Heart right ventricle (tissue), 16 donors: Measurements from ENCODE around the gene COL18A1. TPM values are rescaled to one million over a fixed set of nuclear protein-coding genes. Genes with fewer than 3 reads are reported as not detected.

Source experiments
- ATAC-seq, 8 donors: fragments of 200-7000 bp; cut with Tn5 transposase; one replicate each; pipeline ENCODE4 v1.9.1; 2020; ENCODE audit warnings: mild to moderate bottlenecking in 8 of 8, moderate library complexity in 8 of 8, moderate number of reproducible peaks in 1 of 8
- DNase-seq, 2 donors: peaks; one replicate each; pipeline ENCODE4 v3.0.0-alpha.2; 2020
- H3K27ac ChIP-seq, 10 donors: fragments of 200-600 bp; sonication (generic) in 2 of 10; one replicate each; pipeline versions ENCODE4 v1.5.0 to v1.8.0; 2020 to 2022; ENCODE audit warnings: mild to moderate bottlenecking in 3 of 10
- H3K27me3 ChIP-seq, 7 donors: fragments of 200-600 bp; one replicate each; pipeline ENCODE4 v1.8.0; 2021 to 2022; ENCODE audit warnings: mild to moderate bottlenecking in 2 of 7
- H3K36me3 ChIP-seq, 9 donors: fragments of 200-600 bp; sonication (generic) in 1 of 9; one replicate each; pipeline versions ENCODE4 v1.5.0 to v1.8.0; 2020 to 2022; ENCODE audit warnings: mild to moderate bottlenecking in 2 of 9
- H3K4me1 ChIP-seq, 9 donors: fragments of 200-600 bp; sonication (generic) in 1 of 9; one replicate each; pipeline versions ENCODE4 v1.5.0 to v1.8.0; 2020 to 2022; ENCODE audit warnings: mild to moderate bottlenecking in 4 of 9
- H3K4me3 ChIP-seq, 10 donors: fragments of 200-600 bp; sonication (generic) in 2 of 10; one replicate each; pipeline versions ENCODE4 v1.5.0 to v1.8.0; 2020 to 2022; ENCODE audit warnings: mild to moderate bottlenecking in 7 of 10, moderate library complexity in 2 of 10
- H3K9me3 ChIP-seq, 11 donors: fragments of 200-600 bp in 10 of 11; sonication (generic) in 2 of 11; one replicate each; pipeline versions ENCODE4 v1.5.0 to v1.8.0; 2013 to 2022; ENCODE audit warnings: mild to moderate bottlenecking in 2 of 11, control low read depth in 1 of 11, moderate library complexity in 1 of 11
- WGBS, 2 donors: extraction: QIAGEN DNeasy Blood & Tissue Kit; methylation state at CpG; one replicate each; pipeline ENCODE4 v1.1.7; 2013; ENCODE audit warnings: inconsistent platforms in 1 of 2; 5-methylcytosine and 5-hydroxymethylcytosine counted together
- intact Hi-C, 10 donors: fragments of 100-400 bp; cut with DNase I; formaldehyde crosslinking; loops; one replicate each; pipeline versions ENCODE4 v1.11.1 to v1.14.2; 2022
- polyA plus RNA-seq, 2 donors: library from polyadenylated mRNA; stranded (reverse); fragments of 200-250 nt; gene quantifications; one replicate each; pipeline ENCODE4 v1.2.3, GENCODE V29; 2013
- total RNA-seq, 10 donors: library from RNA; stranded (reverse); fragmentation: NEBNext Ultra II Directional in 3 of 10; extraction: Animal tissue kit (Norgen Biotek cat#: 25700) in 3 of 10; gene quantifications; one replicate each; pipeline versions ENCODE4 v1.2.1 to v1.2.4, GENCODE V29; 2021 to 2023
- TF ChIP-seq, protein P1 (sequence below), 9 donors: fragments of 200-600 bp; sonication (generic) in 2 of 9; IDR thresholded peaks; one replicate each; pipeline versions ENCODE4 v1.5.0 to v1.8.0; 2021 to 2022; ENCODE audit warnings: antibody characterized with exemption in 9 of 9, mild to moderate bottlenecking in 5 of 9, moderate library complexity in 1 of 9
- donor health status: Arrhythmogenic right ventricular cardiomyopathy.
- donor health status: ischemic (EF 13 %, LVEDD 7.1; RV severe dilation, severe dysfunction).
- donor health status: healthy with polysubstance abuse.
- donor health status: DM: no; HTN: yes; CAD: no.
- donor health status: DM: no; HTN: no; CAD: no.
- donor health status: ischemic (EF 25% LVEDD 6.9; RV normal size, moderate dysfunction).
- donor health status: ischemic (EF 25% LVEDD 5.7; RV mildly dilated, moderate dysfunction).
- donor health status: healthy.
- donor health status: DM: yes; HTN: yes; CAD: no.
- donor health status: Ischemic cardiomyopathy.
- donor health status: ischemic (EF 35%, LVEDD 5.7; RV mildly dilated, moderate dysfunction).
- donor health status: nonischemic (EF 11% LVEDD 7.7; RV severe dilation, severe dysfunction).
- donor health status: DM: yes; HTN: yes; CAD: no.
- donor health status: PGD.
- donor health status: ischemic (EF 29% LVEDD 5.4; RV normal size, mild dysfunction).
- donor health status: nonischemic (EF 23%, LVEDD 6.1; RV moderate dilation, normal function).

COL18A1 gene
- total and polyA plus RNA-seq, 12 donors = 33.7 to 87.1 (median 52.6) TPM

DNA sequence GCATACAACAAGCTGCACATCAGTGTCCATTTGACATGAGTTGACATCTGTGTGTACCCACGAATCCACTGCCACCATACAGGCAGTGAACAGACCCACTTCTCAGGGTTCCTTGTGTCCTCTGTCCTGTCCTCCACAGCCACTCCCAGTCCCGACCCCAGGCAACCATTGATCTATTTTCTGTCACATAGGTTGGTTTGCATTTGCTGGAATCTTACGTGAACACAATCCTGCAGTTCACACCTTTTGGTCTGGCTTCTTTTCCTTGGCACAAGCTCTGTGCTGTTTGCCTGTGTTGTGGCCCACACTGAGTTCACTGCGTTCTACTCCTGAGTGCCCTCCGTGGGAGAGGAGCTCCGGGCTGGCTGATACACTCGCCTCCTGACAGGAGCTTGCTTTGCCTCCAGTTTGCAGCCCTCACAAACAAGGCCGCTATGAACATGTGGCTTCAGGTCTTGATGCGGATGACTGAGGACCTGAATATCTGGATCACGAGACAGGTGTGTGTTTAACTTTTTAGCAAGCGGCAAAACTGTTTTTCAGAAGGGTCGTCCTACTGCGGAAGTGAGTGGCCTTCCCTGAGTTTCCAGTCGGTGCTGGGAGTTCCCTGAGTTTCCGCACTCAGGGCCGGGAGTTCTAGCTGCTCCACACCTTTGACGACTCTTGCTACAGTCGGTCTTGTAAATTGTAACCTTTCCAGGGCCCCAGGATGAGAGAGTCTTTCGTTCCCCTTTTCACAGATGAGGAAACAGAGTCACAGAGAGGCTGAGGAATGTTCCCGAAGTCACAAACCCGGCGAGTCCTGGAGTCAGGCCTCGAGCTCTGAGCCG lies 13.0 kb upstream of the COL18A1 start:
- peaks cover 0 to 9% (median 0%) of the 10 kb centered on the region in 7 donors for H3K27me3 ChIP-seq
- TF ChIP-seq, protein P1, sequence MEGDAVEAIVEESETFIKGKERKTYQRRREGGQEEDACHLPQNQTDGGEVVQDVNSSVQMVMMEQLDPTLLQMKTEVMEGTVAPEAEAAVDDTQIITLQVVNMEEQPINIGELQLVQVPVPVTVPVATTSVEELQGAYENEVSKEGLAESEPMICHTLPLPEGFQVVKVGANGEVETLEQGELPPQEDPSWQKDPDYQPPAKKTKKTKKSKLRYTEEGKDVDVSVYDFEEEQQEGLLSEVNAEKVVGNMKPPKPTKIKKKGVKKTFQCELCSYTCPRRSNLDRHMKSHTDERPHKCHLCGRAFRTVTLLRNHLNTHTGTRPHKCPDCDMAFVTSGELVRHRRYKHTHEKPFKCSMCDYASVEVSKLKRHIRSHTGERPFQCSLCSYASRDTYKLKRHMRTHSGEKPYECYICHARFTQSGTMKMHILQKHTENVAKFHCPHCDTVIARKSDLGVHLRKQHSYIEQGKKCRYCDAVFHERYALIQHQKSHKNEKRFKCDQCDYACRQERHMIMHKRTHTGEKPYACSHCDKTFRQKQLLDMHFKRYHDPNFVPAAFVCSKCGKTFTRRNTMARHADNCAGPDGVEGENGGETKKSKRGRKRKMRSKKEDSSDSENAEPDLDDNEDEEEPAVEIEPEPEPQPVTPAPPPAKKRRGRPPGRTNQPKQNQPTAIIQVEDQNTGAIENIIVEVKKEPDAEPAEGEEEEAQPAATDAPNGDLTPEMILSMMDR (IDR thresholded peaks at IDR 0.05) = no peak
- ATAC-seq (no peak), DNase-seq (no peak)
- WGBS, 2 donors = 89 to 95% methylated on average over 24 of the region's 24 CpGs
- H3K36me3 ChIP-seq = no peaks in the 10 kb centered on the region
- H3K27ac ChIP-seq = no peak overlapping the region
- no peak overlapping the region for H3K4me3 ChIP-seq
- peaks cover 5 to 16% (median 10%) of the 10 kb centered on the region in 9 donors for H3K4me1 ChIP-seq
- no peaks in the 10 kb centered on the region for H3K9me3 ChIP-seq
- intact Hi-C loops = loop anchor here in 2 of 10 donors (2.0 to 5.0 kb wide), 2 partner anchors 23 to 45 kb away; no protein-coding TSS in a partner anchor

GRCh38 chr21:45392573-45392971 lies 12.4 kb upstream of the COL18A1 start:
- WGBS, 2 donors = 88 to 94% methylated on average over 14 of the region's 14 CpGs
- intact Hi-C loops = loop anchor here in 2 of 10 donors (2.0 to 5.0 kb wide), 2 partner anchors 22 to 45 kb away; no protein-coding TSS in a partner anchor
- H3K27me3 ChIP-seq = peaks cover 0 to 9% (median 0%) of the 10 kb centered on the region in 7 donors
- H3K36me3 ChIP-seq = no peaks in the 10 kb centered on the region
- TF ChIP-seq, protein P1 (IDR thresholded peaks at IDR 0.05) = no peak
- DNase-seq (no peak), ATAC-seq (no peak)
- H3K27ac ChIP-seq = no peak overlapping the region
- H3K4me3 ChIP-seq = no peak overlapping the region
- H3K9me3 ChIP-seq = no peaks in the 10 kb centered on the region
- peaks cover 0 to 10% (median 4%) of the 10 kb centered on the region in 9 donors for H3K4me1 ChIP-seq

DNA sequence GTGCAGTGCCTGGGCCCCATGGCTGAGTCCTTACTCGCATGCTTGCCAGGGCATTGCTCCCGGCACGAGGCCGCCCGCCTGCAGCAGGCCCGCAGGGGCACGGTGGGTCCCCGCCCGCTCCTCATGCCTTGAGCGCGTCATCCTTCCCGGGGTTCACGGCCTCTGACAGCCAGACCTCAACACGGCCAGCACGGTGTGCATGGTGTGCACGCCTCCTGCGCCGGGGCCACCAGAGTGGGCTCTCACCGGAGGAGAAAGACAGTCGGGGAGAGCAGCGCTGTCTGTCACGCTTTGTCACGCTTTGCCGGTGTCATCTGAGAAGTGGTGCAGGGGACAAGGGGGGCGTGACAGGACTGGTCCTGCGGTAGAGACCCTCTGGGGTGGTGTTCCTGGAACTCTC lies 11.9 kb upstream of the COL18A1 start:
- H3K27ac ChIP-seq = no peak overlapping the region
- DNase-seq (no peak), ATAC-seq (no peak)
- H3K36me3 ChIP-seq = no peaks in the 10 kb centered on the region
- TF ChIP-seq, protein P1 (IDR thresholded peaks at IDR 0.05) = no peak
- peaks cover 0 to 7% (median 0%) of the 10 kb centered on the region in 9 donors for H3K4me1 ChIP-seq
- H3K4me3 ChIP-seq = no peak overlapping the region
- intact Hi-C loops = loop anchor here in 2 of 10 donors (2.0 to 5.0 kb wide), 2 partner anchors 22 to 44 kb away; no protein-coding TSS in a partner anchor
- H3K27me3 ChIP-seq = peaks cover 0 to 9% (median 0%) of the 10 kb centered on the region in 7 donors
- WGBS, 2 donors = 94 to 96% methylated on average over 26 of the region's 26 CpGs
- H3K9me3 ChIP-seq = no peaks in the 10 kb centered on the region

- H3K27ac ChIP-seq = no peak overlapping the region
- TF ChIP-seq, protein P1 (IDR thresholded peaks at IDR 0.05) = no peak
- no peaks in the 10 kb centered on the region for H3K9me3 ChIP-seq
- 86 to 88% methylated on average over 25 to 30 of the region's 30 CpGs for WGBS, 2 donors
- no peaks in the 10 kb centered on the region for H3K36me3 ChIP-seq
- peaks cover 0 to 9% (median 0%) of the 10 kb centered on the region in 7 donors for H3K27me3 ChIP-seq
- H3K4me1 ChIP-seq = no peaks in the 10 kb centered on the region
- DNase-seq (no peak), ATAC-seq (no peak)
- intact Hi-C loops = loop anchor here in 2 of 10 donors (2.0 to 5.0 kb wide), 2 partner anchors 21 to 43 kb away; no protein-coding TSS in a partner anchor
- no peak overlapping the region for H3K4me3 ChIP-seq
Observed at GRCh38 chr21:45393833-45394638, 10.9 kb upstream of the COL18A1 start.
